Thyroid gland (tissue), 4 donors: ENCODE data around the gene ADGRG7. TPM values are rescaled to one million over a fixed set of nuclear protein-coding genes. Genes with fewer than 3 reads are reported as not detected.

Experiments used
- DNase-seq, 2 donors: peaks; one replicate each; pipeline ENCODE4 v3.0.0-alpha.2; 2019
- H3K27ac ChIP-seq, 3 donors: fragments of 200-600 bp; sonication (generic); 1 replicate in 2 of 3; 2 replicates in 1 of 3; pipeline ENCODE4 v1.5.1; 2016 to 2019; ENCODE audit warnings: mild to moderate bottlenecking in 1 of 3, moderate library complexity in 1 of 3
- H3K27me3 ChIP-seq: fragments of 200-600 bp; sonication (generic); one replicate; pipeline ENCODE4 v1.5.1; 2019
- H3K36me3 ChIP-seq, 2 donors: fragments of 200-600 bp; sonication (generic); one replicate each; pipeline ENCODE4 v1.5.1; 2016 to 2019
- H3K4me1 ChIP-seq, 2 donors: fragments of 200-600 bp; sonication (generic); one replicate each; pipeline ENCODE4 v1.5.1; 2017 to 2019
- H3K4me3 ChIP-seq, 3 donors: fragments of 200-600 bp; sonication (generic); replicated peaks in 1 of 3; 1 replicate in 2 of 3; 2 replicates in 1 of 3; pipeline ENCODE4 v1.5.1; 2016; ENCODE audit warnings: mild to moderate bottlenecking in 1 of 3
- H3K9me3 ChIP-seq: fragments of 200-600 bp; sonication (generic); one replicate; pipeline ENCODE4 v1.5.1; 2017
- POLR2A ChIP-seq, 2 donors: fragments of 450-650 bp; IDR thresholded peaks; one replicate each; pipeline ENCODE4 v1.6.1; 2017; ENCODE audit warnings: antibody characterized with exemption in 2 of 2, mild to moderate bottlenecking in 2 of 2, moderate library complexity in 1 of 2
- WGBS, 2 donors: methylation state at CpG; one replicate each; pipeline ENCODE4 v1.1.5; 2017; 5-methylcytosine and 5-hydroxymethylcytosine counted together
- intact Hi-C: fragments of 100-400 bp; cut with DNase I; formaldehyde crosslinking; loops from one replicate; pipeline ENCODE4 v1.15.1; 2023
- total RNA-seq, 4 donors: library from RNA; depleted of rRNA; stranded (reverse); fragments of >200 nt; gene quantifications; one replicate each; pipeline ENCODE4 v1.2.3, GENCODE V29; 2016
- TF ChIP-seq, protein P1 (sequence below), 6 experiments: fragments of 200-600 bp in 3 of 6; fragments of 450-650 bp in 3 of 6; sonication (generic) in 3 of 6; IDR thresholded peaks; one replicate each; pipeline ENCODE4 v1.5.1; 2016 to 2019; ENCODE audit warnings: antibody characterized with exemption in 6 of 6, mild to moderate bottlenecking in 2 of 6, inconsistent platforms in 1 of 6, moderate library complexity in 1 of 6

ADGRG7 gene
- total RNA-seq, 4 donors from 2014 or later = not detected

DNA sequence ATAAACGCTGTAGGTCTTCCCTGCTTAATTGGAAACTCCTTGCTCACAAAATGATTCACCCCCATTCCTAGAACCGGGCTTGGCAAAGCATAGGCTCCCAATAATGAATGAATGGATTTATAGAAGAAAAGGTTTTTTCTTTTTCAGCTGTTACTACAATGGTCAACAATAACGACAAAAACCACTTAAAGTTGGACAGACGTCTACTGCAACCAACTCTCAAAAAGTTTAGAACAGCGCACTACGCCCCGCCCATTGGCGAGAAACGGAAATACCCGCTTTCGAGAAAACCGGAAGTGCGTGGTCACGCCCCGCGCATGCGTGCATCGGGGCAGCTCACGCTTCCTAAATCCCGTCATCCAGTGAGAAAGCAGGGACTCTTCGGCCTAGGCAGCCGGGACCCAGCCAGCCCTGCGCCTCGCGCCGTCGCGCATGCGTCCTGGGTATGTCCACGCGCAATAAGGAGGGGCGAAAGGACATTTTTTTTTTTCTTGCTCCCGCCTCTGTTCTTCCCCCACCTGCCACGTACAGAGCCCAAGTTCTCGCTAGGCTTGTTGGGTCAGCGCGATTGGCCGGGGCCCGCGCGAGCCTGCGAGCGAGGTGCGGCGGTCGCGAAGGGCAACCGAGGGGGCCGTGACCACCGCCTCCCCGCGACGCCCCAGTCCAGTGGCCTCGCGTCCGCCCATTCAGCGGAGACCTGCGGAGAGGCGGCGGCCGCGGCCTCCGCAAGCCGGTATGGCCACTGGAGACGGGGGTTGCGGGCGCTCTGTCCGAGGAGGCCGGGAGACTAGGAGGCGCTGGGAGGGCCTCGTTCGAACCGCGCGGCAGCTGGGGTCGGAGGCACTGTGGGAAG is 99.8 kb downstream of the ADGRG7 start, which contains the start of gene TFG:
TFG (plus strand) TSS at position 506 of the 853 bp plus-strand sequence. CDS start 4,192 bp downstream, outside the sequence.
- H3K4me1 ChIP-seq = peaks cover 7 to 29% of the 10 kb centered on the region in 2 donors
- no peaks in the 10 kb centered on the region for H3K27me3 ChIP-seq
- no peaks in the 10 kb centered on the region for H3K9me3 ChIP-seq
- TF ChIP-seq, protein P1, sequence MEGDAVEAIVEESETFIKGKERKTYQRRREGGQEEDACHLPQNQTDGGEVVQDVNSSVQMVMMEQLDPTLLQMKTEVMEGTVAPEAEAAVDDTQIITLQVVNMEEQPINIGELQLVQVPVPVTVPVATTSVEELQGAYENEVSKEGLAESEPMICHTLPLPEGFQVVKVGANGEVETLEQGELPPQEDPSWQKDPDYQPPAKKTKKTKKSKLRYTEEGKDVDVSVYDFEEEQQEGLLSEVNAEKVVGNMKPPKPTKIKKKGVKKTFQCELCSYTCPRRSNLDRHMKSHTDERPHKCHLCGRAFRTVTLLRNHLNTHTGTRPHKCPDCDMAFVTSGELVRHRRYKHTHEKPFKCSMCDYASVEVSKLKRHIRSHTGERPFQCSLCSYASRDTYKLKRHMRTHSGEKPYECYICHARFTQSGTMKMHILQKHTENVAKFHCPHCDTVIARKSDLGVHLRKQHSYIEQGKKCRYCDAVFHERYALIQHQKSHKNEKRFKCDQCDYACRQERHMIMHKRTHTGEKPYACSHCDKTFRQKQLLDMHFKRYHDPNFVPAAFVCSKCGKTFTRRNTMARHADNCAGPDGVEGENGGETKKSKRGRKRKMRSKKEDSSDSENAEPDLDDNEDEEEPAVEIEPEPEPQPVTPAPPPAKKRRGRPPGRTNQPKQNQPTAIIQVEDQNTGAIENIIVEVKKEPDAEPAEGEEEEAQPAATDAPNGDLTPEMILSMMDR (IDR thresholded peaks at IDR 0.05) = no peak
- peak in 1 of 2 donors; percentile 84 for TF ChIP-seq POLR2A (IDR thresholded peaks at IDR 0.05)
- peak within 1 kb of the TSS; percentile 84 to 97 (median 96) for H3K27ac ChIP-seq
- H3K36me3 ChIP-seq = peaks cover 4% of the 10 kb centered on the region in 2 donors
- intact Hi-C loops = no loop called here
- WGBS, 2 donors = 1 to 2% methylated on average over 41 to 44 of the region's 76 CpGs
- H3K4me3 ChIP-seq = peak within 1 kb of the TSS; percentile 8 to 86 (median 81)
- peak; percentile 98 for DNase-seq

DNA sequence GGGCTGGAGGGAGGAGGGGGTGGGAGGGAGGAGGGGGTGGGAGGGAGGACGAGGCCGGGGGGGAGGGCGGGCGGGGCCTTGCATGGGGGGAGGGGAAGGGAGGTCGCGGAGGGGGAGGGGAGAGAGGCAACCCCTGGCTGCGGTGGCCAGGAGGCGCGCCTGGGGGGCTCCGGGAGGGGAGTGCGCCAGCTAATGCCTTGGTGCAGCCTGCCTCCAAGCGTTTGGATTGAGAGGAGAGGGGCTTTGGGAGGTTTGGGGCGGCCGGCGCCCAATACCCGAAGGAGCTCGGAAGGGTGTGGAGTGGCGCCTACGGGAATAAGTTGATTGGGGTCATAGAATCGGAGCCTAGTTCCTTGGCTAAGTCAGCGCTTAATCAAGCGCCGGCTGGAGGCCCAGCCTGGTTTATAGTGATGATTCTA is 100.5 kb downstream of the ADGRG7 start:
- WGBS, 2 donors = 0 to 3% methylated on average over 19 of the region's 23 CpGs
- Histone ChIP-seq H3K27me3 (no peaks in the 10 kb centered on the region), H3K36me3 (peaks cover 4 to 11% of the 10 kb centered on the region in 2 donors), H3K4me1 (peaks cover 7 to 29% of the 10 kb centered on the region in 2 donors), H3K4me3 (peak overlapping the region; percentile 8 to 86 (median 81)), H3K9me3 (no peaks in the 10 kb centered on the region), H3K27ac (peak overlapping the region; percentile 84 to 97 (median 96))
- intact Hi-C loops = no loop called here
- peak; percentile 19 to 41 for DNase-seq
- TF ChIP-seq, protein P1 (IDR thresholded peaks at IDR 0.05) = no peak
- no peak for TF ChIP-seq POLR2A (IDR thresholded peaks at IDR 0.05)

DNA sequence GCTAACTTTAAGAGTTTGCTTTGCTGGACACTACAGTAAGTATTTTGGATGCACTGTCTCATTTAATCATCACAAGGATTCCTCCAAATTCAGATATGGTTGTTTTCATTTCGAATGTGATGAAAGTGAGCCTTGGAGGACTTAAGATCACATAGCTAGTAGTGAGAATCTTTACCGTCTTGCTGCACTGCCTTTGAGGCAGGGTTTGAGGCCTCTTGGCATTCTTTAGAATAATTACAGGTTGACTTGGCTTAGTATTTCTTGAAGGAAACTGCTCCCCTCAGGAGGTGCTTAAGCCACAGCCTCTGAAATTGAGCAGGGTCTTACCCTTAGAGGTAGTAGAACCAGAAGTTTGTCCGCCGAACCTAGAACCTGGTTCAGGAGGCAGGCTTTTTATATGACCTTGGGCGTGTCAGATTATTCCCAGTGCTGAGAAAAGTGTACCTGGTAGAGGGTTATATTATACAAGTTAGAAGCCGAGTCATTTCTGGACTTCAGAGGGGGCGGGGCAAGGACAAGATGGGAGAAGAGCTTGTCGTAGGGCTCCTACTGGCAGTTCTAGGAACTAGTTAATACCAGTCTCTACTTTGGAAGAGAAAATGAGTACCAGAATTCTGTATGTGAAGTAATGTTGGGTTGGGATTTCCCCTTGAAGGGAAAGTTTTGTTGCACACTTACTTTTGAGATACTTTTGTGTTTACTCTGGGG is 101.0 kb downstream of the ADGRG7 start:
- Histone ChIP-seq H3K4me3 (peak overlapping the region; percentile 8 to 86 (median 81)), H3K4me1 (peaks cover 7 to 34% of the 10 kb centered on the region in 2 donors), H3K27me3 (no peaks in the 10 kb centered on the region), H3K27ac (peak overlapping the region; percentile 84 to 97 (median 96)), H3K36me3 (peaks cover 4 to 16% of the 10 kb centered on the region in 2 donors), H3K9me3 (no peaks in the 10 kb centered on the region)
- peak; percentile 12 to 34 for DNase-seq
- whole genome bisulfite sequencing, 2 donors = 22 to 26% methylated on average over 8 of the region's 8 CpGs
- TF ChIP-seq POLR2A (IDR thresholded peaks at IDR 0.05) = no peak
- TF ChIP-seq, protein P1 (IDR thresholded peaks at IDR 0.05) = no peak
- intact Hi-C loops = no loop called here

DNA sequence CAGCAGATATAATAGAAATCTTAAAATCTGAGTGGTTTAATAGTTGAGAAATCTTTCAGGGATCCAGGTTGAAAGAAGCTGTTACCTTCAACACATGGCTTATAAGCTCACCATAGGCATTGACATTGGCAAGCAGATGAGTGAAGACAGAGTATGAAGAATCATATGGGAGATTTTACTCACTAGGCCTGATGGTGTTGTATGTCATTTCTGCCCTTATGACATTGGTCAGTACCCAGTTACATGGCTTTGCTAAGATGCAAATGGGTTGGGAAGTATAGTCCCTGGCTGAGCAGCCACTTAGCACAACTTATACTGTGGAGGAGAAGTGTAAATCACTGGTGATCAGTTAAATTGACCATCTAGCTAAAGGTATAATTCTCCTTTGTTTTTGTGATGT is 105.8 kb downstream of the ADGRG7 start:
- Histone ChIP-seq H3K4me1 (peaks cover 11 to 37% of the 10 kb centered on the region in 2 donors), H3K9me3 (no peaks in the 10 kb centered on the region), H3K4me3 (no peak overlapping the region), H3K27me3 (no peaks in the 10 kb centered on the region), H3K36me3 (peaks cover 5 to 19% of the 10 kb centered on the region in 2 donors), H3K27ac (no peak overlapping the region)
- TF ChIP-seq, protein P1 (IDR thresholded peaks at IDR 0.05) = no peak
- TF ChIP-seq POLR2A (IDR thresholded peaks at IDR 0.05) = no peak
- intact Hi-C loops = no loop called here
- no peak for DNase-seq
